GM19035 (cell line): Measurements from ENCODE around the gene PTPN1.

Source experiments
- ATAC-seq: cut with Tn5 transposase; IDR thresholded peaks from one replicate; pipeline ENCODE4 v1.9.1; 2021; ENCODE audit not compliant: unreplicated experiment

The PTPN1 gene

DNA sequence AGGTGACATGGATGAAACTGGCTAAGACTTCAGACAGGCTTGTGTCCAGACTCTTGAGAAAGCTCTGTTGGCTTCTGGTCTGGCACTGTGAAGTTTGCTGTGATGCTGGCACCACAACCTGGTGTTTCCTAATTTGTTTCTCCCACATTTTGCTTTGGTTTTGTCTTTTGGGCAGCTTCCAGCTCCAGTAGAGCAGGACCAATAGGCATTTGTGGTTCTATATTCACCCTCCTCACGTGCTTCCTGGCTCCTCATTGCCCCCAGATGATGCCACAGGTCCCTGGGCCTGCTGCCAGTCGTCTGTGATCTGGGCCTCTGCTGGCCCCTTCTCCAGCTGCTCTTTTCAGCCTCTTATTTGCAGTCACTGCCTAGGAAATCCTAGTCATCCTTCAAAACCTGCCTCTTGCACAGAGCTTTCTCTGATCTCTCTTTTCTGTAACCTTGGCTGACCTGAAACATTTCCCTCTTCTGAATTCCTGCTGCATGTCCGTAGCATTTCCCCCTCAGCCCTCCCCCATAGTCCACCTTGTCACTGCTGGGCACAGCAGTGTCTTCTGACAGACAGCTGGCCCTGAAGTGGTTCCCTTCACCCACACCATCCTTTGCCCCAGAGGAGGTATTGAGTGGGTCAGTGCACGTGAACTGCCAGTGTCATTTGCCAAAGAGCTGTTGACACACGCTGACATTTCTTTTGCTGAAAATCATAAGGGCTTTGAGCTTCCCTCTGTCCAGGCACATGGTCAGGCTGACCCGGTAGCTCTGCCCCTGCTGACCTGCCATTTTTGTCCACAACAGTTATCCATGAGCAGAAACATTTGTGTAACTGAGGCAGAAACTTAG is 63.0 kb downstream of the PTPN1 start:
- no peak for ATAC-seq

DNA sequence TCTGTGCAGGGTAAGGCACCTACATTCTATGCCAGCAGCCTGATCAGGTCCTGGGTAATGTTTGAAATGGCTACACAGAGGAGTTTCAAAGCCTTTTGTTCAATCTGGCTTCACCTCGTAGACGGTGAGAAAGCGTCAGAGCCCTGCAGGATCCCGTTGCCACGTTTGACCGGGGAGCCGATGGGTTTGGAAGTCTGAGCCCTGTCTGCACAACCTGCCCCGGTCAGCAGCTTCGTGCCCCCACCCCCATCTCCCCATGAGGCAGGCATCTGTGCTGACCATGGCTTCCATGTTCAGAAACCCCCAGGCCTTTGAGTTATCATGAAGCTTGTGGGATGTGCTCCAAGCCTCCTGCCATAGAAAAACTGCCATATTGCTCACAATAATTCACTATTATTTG is 63.9 kb downstream of the PTPN1 start:
- no peak for ATAC-seq

DNA sequence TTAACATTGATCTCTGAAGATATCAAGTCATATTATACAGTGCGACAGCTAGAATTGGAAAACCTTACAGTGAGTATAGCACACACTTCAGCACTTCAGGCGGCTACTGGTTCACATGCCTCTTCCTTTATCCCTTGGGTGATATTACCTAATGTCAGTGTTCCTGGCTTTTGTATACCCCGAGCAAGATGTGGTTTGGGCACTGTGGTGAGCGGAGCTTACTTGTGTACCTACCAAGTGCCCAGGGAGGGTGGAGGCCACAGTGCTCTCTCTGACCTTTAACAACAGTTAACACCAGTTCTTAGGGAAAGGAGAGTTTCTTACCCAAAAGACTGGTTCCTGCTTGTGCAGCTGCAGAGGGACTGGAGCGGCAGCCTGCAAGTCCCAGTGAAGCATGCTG is 64.4 kb downstream of the PTPN1 start:
- ATAC-seq = no peak

DNA sequence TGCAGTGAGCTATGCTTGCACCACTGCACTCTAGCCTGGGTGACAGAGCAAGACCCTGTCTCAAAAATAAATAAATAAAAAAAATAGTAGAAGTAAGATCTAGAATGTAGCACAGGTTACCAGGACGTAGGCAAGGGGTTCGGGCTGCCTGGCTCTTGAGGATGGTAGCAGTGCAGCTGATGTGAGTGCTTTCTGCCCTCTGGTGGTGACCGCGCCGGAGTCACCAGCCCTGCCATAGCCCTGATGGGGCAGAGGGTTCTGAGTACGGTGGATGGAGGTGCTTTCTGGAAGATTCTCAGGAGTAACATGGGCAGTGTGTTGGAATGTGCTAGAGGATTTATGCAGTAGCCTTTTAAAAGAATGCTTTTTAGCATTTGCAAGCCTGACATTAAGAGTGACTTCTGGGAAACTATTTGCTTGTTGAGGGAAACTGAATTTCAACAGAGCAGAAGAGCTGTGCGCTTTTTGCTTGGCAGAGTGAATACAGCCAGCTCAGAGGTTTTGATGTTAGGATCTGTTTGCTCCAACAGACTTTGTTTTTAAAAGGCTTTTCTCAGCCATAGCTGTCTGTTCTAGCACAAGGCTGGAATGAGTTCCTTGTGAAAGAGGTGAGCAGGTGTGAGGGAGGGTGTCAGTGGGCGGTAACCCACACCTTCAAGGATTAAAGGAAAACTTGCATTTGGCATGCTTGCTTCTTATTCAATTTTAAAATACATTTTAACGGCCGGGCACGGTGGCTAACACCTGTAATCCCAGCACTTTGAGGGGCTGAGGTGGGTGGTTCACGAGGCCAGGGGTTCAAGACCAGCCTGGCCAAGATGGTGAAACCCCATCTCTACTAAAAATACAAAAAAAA is 65.9 kb downstream of the PTPN1 start:
- no peak for ATAC-seq

DNA sequence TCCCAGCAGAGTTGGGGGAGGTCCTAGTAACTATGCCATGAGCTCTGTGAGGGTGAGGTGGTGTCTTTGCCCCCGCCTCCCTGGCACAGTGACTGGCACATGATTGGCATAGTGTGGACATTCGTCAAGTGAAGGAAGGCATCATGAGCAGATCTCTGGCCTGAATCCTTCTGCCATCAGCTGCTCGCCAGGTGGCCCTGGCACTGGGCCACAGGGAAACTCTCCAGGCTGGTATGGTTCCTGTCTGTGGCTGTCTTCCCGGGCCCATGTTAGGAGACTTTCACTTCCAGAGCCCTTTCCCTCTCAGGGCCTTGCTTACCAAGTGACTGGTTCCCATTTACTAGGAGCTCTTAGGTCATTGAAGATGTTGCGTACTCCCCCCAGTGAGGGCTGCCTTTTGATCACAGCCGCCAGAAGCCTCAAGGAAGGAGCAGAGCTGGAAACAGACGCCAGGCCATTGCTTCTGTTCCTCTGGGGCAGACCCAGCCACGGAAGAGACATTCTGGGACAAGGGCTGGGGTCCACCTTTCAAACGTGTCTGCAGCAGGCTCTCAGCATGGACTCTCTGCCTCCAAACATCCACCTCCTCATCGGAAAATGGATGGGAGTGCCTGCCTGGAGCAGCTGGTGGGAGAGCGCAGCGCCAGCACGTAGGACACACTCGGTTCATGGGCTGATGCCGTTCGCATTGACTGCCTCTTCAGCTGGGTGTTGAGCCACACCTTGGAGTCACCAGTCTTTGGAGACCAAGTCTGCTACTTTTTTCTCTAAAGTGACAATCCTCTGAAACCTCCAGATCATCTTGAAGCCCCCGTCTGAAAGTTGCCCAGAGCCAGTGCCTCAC is 67.2 kb downstream of the PTPN1 start:
- no peak for ATAC-seq

DNA sequence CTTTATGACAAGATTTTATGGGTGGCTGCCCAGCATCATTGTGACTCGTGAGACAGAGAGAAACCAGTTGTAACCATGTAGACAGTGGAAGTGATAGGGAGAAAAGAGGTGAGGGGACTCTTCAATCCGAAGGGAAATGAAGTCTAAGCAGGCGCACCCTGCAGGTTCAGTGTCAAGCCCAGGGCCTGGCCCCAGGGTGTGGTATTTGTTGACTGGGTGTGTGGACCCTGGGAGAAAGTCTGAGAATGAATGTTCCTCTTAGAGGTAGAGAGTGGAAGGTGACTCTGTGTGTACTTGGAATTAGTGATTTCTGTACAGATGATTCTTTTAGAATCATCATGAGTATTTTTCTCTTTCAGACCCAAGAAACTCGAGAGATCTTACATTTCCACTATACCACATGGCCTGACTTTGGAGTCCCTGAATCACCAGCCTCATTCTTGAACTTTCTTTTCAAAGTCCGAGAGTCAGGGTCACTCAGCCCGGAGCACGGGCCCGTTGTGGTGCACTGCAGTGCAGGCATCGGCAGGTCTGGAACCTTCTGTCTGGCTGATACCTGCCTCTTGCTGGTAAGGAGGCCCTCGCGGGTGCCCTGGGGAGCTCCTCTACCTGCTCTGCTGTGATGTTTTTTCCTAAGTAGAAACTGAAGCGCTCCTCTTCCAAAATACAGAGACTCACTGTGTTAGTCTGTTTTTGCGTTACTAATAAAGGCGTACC is 68.0 kb downstream of the PTPN1 start:
- ATAC-seq = no peak

DNA sequence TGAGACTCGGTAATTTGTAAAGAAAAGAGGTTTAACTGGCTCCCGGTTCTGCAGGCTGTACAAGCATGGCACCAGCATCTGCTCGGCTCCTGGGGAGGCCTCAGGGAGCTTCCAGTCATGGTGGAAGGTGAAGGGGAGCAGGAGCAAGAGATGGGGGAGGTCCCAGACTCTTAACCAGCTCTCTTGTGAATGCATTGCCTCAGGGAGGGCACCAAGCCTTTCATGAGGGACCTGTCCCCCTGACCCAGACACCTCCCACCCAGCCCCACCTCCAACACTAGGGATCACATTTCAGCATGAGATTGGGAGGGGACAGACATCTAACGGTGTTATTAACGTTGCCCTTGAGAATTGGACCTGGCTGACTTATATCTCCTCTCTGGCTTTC is 68.6 kb downstream of the PTPN1 start:
- ATAC-seq = no peak

DNA sequence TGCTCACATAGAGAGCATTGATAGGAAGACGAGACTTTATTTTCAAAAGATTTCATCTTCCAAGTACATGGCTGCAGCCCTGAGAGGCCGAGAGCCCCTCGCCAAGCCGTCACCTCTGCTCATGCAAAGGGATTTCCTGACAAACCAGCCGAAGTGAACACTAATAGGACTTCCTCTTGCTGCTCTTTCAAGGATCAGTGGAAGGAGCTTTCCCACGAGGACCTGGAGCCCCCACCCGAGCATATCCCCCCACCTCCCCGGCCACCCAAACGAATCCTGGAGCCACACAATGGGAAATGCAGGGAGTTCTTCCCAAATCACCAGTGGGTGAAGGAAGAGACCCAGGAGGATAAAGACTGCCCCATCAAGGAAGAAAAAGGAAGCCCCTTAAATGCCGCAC is 69.3 kb downstream of the PTPN1 start:
- ATAC-seq = no peak

DNA sequence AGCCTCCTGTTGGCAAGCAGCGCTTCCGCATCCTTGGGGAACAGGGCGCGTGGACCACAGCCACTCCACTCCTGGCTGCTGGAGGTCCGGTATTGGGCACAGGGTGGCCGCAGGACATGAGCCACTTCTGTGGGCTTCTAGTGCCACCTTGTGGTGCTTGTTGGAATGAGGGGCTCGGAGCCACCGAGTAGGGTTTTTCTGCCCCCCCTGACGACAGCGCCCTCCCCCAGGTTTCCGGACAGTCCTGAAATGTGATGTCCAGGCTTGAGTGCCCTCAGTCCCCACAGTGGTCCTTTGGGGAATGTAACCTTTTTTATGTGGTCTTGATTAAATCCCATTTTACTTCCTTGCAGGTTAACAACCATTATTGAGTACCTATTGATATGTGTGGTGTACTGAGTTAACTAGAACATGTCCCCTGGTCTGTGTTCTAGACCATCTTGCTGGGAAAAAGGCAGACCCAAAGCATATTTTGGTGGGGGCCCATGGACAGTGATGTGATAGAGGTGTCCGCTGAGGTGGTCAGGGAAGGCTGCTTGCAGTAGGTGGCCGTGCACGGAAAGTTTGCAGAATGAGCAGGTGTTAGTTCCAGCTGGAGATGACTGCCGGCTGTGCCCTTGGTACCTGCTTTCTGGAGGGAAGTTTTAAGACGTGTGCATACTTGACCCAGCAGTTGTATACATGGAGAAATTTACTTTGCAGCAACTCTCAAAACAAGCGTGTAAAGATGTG is 70.0 kb downstream of the PTPN1 start:
- no peak for ATAC-seq

DNA sequence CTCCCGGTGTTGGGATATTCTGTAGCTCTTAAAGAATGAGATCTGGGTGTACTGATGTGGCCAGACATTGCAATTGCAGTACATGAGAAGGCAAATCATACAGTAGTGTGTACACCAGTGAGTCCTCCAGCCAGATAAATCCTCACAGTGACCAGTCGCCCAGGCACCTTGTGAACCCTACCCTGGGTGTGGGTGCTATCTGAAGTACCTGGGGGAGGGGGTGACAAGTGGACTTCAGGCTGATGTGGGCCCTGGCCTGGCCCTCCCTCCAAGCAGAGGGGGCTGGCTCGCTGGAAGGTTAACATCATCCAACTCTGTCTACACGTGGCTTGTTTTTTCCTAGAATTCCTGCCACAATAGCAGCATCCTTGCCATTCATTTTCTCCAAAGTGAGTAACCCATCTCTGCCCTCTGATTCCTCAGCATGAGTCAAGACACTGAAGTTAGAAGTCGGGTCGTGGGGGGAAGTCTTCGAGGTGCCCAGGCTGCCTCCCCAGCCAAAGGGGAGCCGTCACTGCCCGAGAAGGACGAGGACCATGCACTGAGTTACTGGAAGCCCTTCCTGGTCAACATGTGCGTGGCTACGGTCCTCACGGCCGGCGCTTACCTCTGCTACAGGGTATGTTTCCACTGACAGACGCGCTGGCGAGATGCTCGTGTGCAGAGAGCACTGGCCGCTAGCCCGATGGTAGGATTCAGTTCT is 70.8 kb downstream of the PTPN1 start:
- ATAC-seq = no peak

DNA sequence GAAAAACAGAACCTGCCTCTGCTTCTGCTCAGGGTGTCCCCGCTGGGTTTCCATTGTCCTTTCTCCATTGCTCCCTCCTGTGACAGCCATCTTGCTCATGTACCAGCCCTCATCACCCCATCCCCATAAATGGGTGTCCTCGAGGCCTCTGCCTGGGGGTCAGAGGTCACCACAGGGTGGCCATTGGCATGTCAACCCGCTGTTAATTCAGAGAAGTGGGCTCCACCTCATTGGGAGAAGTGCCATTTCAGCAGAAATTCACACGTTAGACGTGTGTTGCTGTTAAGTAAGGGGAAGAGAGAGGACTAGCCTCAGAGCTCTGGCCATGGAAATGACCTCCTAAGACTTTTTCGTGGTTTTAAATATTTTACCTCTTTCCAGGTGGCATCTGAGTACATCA is 71.9 kb downstream of the PTPN1 start:
- no peak for ATAC-seq

DNA sequence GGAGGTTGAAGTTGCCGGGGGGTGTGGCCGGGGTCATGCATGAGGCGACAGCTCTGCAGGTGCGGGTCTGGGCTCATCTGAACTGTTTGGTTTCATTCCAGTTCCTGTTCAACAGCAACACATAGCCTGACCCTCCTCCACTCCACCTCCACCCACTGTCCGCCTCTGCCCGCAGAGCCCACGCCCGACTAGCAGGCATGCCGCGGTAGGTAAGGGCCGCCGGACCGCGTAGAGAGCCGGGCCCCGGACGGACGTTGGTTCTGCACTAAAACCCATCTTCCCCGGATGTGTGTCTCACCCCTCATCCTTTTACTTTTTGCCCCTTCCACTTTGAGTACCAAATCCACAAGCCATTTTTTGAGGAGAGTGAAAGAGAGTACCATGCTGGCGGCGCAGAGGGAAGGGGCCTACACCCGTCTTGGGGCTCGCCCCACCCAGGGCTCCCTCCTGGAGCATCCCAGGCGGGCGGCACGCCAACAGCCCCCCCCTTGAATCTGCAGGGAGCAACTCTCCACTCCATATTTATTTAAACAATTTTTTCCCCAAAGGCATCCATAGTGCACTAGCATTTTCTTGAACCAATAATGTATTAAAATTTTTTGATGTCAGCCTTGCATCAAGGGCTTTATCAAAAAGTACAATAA is 72.5 kb downstream of the PTPN1 start:
- ATAC-seq = no peak

DNA sequence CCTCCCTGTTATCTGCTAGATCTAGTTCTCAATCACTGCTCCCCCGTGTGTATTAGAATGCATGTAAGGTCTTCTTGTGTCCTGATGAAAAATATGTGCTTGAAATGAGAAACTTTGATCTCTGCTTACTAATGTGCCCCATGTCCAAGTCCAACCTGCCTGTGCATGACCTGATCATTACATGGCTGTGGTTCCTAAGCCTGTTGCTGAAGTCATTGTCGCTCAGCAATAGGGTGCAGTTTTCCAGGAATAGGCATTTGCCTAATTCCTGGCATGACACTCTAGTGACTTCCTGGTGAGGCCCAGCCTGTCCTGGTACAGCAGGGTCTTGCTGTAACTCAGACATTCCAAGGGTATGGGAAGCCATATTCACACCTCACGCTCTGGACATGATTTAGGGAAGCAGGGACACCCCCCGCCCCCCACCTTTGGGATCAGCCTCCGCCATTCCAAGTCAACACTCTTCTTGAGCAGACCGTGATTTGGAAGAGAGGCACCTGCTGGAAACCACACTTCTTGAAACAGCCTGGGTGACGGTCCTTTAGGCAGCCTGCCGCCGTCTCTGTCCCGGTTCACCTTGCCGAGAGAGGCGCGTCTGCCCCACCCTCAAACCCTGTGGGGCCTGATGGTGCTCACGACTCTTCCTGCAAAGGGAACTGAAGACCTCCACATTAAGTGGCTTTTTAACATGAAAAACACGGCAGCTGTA is 73.4 kb downstream of the PTPN1 start:
- no peak for ATAC-seq

DNA sequence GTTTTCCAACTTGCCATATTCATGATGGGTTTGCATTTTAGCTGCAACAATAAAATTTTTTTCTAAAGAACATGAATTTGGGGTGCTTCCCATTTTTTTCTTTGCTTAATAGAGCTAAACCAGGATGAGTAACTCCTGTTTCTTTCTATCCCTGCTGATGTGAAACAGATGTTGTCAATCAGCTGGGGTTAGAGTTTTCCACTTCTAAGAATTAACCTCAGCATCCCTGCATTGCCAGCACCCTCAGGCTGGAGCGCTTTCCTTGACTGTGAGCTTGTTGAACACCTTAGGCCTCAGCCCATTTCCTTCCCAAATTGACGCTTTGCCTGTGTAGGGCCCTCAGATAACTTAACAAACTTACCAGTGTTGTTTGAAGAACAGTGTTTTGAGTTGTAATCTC is 74.5 kb downstream of the PTPN1 start:
- ATAC-seq = no peak

DNA sequence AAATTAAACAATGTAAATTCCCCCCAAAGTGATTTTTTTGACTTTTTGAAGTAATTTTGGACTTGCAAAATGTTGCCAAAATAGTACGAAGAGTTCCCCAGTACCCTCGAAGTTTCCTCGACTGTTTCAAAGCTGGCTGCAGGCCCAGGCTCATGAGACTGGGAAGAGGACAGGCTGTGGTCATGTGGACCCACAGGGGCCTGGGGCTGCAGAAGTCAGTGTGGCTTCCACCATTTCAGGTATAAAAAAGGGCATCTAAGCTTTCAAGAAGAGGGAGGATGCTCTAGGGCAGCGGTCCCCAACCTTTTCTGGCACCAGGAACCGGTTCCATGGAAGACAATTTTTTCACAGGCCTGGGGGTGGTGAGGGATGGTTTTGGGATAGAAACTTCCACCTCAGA is 75.0 kb downstream of the PTPN1 start:
- no peak for ATAC-seq

DNA sequence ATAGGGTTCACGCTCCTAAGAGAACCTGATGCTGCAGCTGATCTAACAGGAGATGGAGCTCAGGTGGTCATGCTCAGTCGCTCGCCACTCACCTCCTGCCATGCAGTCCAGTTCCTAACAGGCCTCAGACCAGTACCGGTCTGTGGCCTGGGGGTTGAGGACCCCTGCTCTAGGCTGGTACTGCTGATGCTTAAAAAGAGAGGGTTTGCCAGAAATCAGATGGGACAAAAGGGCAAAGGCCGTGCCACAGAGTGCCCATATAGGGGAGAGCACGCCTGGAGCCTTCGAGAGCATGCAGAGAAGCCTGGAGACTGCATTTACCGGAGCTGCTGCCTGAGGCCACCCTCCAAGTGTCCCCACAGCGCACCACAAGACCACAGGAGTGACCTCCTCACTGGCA is 75.5 kb downstream of the PTPN1 start:
- ATAC-seq = no peak

DNA sequence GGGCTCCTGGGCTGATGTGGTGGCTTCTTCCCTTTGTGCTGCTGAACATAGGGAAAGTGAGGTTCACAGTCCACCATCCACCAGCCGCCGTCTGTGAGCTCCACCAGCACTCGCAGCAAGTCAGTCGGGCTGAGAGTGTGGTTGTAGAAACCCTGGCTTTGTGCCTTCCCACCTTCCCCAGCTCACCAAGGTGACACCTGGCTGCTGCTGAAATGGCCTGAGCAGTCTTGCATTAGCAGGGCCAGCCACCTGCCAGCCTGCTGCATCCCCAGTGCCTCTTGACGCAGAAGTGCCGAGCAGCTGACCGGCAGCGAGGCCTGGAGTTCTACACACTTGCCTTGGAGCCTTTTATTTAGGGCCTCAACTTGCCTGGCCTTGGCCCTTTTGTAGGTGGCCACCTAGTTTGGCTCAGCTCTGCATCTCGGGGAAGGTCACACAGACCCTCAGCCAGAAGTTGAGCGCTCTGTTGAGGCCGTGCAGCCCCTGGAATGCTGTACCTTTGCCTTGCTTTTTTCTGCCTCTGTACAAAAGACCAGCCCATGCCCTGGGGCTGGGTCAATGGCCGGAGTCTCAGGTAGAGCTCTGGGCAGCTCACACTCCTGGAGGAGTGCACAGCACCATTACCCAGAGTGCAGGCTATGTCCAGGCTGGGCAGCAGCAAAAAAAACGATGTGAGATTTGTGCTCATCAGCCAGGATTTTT is 76.5 kb downstream of the PTPN1 start:
- no peak for ATAC-seq
